Measurements from ENCODE around the gene NELFB.

DNA sequence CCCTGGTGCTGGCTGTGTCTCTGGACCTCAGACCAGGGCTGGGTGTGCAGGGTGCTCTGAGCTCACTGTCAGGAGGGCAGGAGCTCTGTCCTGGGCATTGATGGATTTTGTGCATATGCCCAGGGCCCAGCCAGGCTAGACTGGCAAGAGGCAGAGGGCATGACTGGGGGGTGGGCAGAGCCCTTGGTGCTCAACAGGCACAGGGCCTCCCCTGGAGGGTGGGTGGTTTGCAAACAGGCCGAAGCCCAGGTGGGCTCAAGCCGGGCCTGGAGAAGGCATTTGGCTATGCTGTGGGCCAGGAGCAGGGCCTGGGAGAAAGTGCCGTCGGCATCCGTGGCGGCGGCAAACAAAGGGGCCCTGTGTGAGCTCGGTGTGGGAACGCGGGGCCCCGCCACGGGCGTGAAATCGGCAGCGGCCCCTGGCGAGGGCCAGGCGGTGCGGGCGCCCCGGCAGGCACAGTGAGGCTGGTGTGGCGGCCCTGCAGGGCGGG, 48.8 kb downstream of the NELFB start:
- TF ChIP-seq POLR2A (IDR thresholded peaks at IDR 0.05; ENCODE audit: low read length) (no peak), GATA1 (IDR thresholded peaks at IDR 0.05; ENCODE audit: low read depth, low read length) (no peak)
